ENCODE results near the gene DDX56. TPM values are rescaled to one million over a fixed set of nuclear protein-coding genes. Genes with fewer than 3 reads are reported as not detected.

The DDX56 gene
- total RNA-seq, 1 experiment from 2014 or later: 83.1 TPM

- TF ChIP-seq TP53 (CRISPR knock-in tag; IDR thresholded peaks at IDR 0.05): no peak
- no peak for TF ChIP-seq ERG (CRISPR knock-in tag; IDR thresholded peaks at IDR 0.05)
- TF ChIP-seq ESRRA (CRISPR knock-in tag; IDR thresholded peaks at IDR 0.05; ENCODE audit: borderline replicate concordance): no peak
Measured at GRCh38 chr7:44568771-44569560, 4.7 kb downstream of the DDX56 start (continued).

- ChIA-PET POLR2A (no interaction called here), CTCF (interaction anchor here (1.2 kb wide), 1 partner anchor 33 kb away, joined by 4 read pairs; no protein-coding TSS in a partner anchor)
- H3K36me3 Mint-ChIP-seq: peaks cover 75% of the 10 kb centered on the region
- no peak overlapping the region for H3K4me3 Mint-ChIP-seq
- no peaks in the 10 kb centered on the region for H3K27me3 Mint-ChIP-seq (ENCODE audit: low read depth)
- H3K27ac Mint-ChIP-seq: no peak overlapping the region
- peaks cover 5% of the 10 kb centered on the region; the same call in 1 of the 2 replicates for H3K4me1 Mint-ChIP-seq
- no peak for TF ChIP-seq NFATC4 (CRISPR knock-in tag; IDR thresholded peaks at IDR 0.05)
- no peak for TF ChIP-seq HMGXB4 (CRISPR knock-in tag; IDR thresholded peaks at IDR 0.05)
- no peak for TF ChIP-seq MAX (CRISPR knock-in tag; IDR thresholded peaks at IDR 0.05)
- TF ChIP-seq STAT6 (CRISPR knock-in tag; conservative IDR thresholded peaks at IDR 0.05; ENCODE audit: low read depth): no peak
- TF ChIP-seq AR (CRISPR knock-in tag; IDR thresholded peaks at IDR 0.05): no peak
- TF ChIP-seq SOX15 (CRISPR knock-in tag; IDR thresholded peaks at IDR 0.05): no peak
- TF ChIP-seq AFF4 (CRISPR knock-in tag; IDR thresholded peaks at IDR 0.05; ENCODE audit: borderline replicate concordance): no peak
- no peak for TF ChIP-seq CBFB (CRISPR knock-in tag; IDR thresholded peaks at IDR 0.05; ENCODE audit: low read depth)
- no peak for DNase-seq (ENCODE audit: low spot score)
- H3K9me3 Mint-ChIP-seq: no peaks in the 10 kb centered on the region
- no peak for ATAC-seq
Measured at GRCh38 chr7:44567884-44568283, 5.8 kb downstream of the DDX56 start.

Data from WTC11 (cell line).